Ishikawa (cell line): ENCODE results near the gene LIME1.

Experiments
- EGR1 ChIP-seq: IDR thresholded peaks from 2 replicates; pipeline ENCODE4 v1.6.1; 2012
- EP300 ChIP-seq: IDR thresholded peaks from 2 replicates; pipeline ENCODE4 v1.6.1; 2012; ENCODE audit warnings: borderline replicate concordance
- NFIC ChIP-seq: IDR thresholded peaks from 2 replicates; pipeline ENCODE4 v1.6.1; 2012
- RAD21 ChIP-seq: IDR thresholded peaks from 2 replicates; pipeline ENCODE4 v1.6.1; 2012; ENCODE audit warnings: low read depth
- TAF1 ChIP-seq: IDR thresholded peaks from 2 replicates; pipeline ENCODE4 v1.6.1; 2012; ENCODE audit warnings: low read depth, mild to moderate bottlenecking
- TEAD4 ChIP-seq: IDR thresholded peaks from 2 replicates; pipeline ENCODE4 v1.6.1; 2012
- USF1 ChIP-seq: IDR thresholded peaks from 2 replicates; pipeline ENCODE4 v1.6.1; 2012
- YY1 ChIP-seq: IDR thresholded peaks from 2 replicates; pipeline ENCODE4 v1.6.1; 2012; ENCODE audit warnings: low read depth

GRCh38 chr20:63707558-63708300 is 28.7 kb upstream of the LIME1 start, which contains the start of the genes ARFRP1 and ZGPAT:
- TF ChIP-seq RAD21 (no peak), YY1 (peak; percentile 67), TAF1 (peak; percentile 53; the same call in 1 of the 2 replicates), EGR1 (peak; percentile 85), USF1 (peak; percentile 50), NFIC (peak; percentile 15; the same call in 1 of the 2 replicates), EP300 (peak; percentile 31; the same call in 1 of the 2 replicates), TEAD4 (peak; percentile 41; the same call in 1 of the 2 replicates)
